SK-N-DZ (cell line): ENCODE measurements around the gene ZIC1.

ENCODE experiments used
- DNase-seq: peaks from one replicate; pipeline ENCODE4 v3.0.0-alpha.2; 2015; ENCODE audit warnings: low spot score

The ZIC1 gene

DNA sequence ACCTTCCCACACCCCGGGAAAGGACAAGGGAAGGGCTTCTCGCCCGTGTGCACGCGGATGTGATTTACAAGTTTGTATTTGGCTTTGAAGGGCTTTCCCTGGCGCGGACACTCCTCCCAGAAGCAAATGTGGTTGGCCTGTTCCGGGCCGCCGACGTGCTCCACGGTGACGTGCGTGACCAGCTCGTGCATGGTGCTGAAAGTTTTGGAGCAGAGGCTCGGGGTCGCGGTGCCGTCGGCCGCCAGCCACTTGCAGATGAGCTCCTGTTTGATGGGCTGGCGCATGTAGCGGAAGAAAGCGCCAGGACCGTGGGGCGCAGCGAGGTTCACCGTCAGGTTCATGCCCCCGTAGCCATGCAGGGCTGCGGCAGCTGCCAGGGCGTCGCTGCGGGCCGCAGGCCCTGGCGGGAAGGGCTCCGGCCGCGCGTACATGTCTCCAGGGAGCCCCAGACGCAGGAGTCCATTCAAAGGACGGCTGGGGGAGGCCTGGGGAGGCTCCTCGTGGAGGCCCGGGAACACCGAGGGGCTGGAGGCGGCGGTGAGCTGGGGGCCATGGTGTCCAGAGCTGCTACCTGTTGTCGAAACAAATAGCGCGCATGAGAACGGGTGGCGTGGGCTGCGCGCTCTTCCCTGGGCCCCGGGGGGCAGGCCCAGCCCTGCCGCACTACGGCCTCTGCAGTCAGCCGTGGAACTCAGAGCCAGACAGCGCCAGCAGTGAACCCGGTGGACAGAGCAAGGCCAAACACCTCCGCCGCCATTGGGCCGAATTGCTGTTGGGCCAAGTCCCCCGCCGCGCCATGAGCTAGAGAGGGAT is 13.1 kb upstream of the ZIC1 start:
- no peak for DNase-seq

DNA sequence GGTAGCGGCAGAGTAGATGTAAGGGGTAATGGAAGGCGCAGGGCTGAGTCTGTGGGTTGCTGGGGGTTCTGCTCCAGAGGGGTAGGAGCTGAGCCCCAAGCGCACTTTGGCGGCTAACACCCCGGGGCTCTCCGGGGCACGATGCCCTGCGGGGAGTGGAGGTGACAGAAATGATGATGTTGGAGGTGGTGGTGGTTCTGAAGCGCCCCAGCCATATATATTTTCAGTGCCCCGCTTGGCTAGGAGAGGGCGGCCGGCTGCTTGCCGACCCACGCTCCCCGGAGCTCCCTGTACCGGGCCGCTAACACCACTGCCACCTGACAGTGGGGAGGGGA is 12.5 kb upstream of the ZIC1 start:
- DNase-seq, result no peak

DNA sequence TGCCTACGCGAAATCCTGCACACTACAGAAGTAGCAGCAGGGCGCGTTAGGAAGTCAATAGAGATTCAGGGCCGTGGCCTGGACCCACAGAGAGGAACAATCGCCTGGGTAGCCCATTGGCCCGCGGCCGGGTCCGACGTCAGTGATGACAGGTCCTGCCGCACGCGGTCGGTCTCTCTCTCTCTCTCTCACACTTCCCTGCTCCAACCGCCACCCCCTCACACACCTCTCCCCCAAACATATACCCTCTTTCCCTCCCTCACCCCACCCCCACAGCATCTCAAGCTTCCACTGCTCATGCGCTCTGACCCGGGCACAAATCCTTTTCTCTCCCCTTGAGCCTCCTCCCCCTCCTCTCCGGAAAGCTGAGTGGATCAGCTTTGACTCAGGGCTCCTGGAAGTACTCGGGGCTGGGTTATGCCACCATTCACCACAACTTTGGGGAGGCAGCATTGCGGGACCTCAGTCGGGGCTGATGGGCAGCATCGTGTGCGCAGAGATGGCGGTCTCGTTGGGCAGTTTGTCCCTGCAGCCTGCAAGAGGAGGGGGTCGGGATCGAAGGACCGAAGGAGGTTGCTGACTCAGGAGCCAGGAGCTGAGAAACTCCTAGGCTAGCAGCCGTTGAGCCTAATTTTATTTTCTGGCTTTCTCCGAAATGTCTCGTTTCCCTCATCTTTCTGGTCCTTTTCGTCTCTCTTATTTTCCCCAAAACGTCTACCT is 11.8 kb upstream of the ZIC1 start:
- DNase-seq, result no peak

DNA sequence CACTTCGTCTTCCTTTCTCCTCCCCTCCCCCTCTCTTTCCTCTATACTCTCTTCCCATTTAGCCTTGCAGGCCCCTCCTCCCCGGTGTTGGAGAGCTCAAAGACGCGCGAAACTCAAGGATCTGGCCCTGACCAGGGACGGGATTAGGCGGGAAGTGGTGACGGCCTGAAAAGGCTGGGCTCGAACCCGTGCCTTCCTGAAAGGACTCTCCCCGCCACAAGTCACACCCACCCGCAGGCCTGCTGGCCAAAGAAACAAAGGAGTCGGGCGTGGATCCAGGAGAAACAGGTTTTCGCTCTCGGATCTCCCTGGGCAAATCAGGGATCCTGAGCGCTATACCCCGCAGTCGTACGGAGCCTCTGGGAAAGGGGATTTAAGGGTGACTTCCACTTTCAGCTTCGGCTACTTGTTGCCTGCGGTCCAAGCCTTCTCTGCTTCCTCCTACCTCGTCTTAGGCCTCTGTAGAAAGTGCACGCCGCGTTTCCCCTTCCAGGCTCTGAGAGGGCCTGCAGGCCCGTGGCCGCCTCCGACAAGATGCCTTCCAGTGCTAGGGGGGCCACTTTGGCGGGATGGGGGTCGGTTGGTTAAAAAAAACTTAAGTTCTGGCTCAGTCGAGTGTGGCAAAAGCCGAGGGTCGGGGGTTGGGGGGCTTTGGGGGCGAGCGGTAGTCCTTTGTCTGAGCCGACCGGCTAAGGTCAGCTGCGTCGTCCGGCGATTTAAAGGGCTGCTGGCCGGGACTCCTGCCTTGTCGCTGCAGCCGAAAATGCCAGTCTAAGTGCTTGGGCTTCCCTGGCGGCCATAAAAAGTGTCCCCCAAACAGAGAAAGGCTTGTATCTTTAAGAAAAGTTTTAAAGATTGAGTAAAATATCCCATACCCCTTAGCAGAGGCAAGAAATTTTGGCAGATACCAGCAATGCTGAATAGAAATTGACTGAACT is 11.0 kb upstream of the ZIC1 start:
- DNase-seq, result no peak

DNA sequence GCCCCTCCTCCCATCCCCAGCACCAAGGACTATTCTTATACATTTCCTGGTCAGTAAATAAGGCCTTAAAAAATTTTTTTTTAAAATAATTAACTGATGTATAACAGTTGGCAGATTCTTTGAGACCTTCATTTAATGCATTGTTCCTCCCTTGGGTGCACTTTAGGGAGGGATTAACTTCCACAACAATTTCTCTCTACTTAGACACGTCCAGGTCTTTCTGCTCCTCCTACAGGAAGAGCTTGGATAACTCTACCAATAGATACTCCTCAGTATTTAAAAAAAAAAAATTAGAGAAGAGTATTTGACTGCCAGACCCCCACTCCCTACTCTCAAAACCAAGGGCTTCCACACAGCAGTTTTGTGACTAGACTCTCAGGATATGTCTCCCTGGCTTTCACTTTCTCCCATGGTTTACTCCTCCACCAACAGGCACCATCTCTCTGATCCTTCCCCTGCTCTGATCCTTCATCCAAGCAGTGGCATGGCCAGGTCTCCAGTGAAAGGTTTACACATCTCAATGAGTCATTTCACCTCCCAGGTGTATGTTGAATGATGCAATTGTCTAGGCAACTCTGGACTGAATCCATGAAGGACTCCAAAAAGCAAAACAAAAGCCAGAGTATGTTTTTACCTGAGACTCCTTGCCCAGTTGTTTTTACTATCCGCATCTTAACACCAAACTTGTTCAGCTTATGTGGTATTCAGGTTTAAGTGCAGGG is 10.2 kb upstream of the ZIC1 start:
- no peak for DNase-seq

DNA sequence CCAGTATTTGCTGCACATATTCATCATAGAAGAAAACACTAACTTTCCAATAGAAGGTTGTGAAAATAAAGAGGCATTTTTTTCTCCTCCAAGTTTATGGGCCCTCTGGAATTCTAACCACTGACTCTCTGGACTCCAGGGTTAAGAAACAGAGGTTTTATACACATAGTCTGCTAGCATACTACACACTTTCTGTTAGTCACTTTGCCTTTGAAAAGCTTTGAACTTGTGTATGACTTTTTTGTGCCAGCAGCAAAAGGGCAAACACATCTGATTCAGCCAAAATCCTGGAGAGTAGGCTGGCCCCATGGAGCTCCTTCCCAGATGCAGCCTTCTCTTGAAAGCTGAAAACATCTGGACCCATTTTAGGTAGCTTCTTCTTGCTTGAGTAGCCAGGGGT is 9.1 kb upstream of the ZIC1 start:
- no peak for DNase-seq

DNA sequence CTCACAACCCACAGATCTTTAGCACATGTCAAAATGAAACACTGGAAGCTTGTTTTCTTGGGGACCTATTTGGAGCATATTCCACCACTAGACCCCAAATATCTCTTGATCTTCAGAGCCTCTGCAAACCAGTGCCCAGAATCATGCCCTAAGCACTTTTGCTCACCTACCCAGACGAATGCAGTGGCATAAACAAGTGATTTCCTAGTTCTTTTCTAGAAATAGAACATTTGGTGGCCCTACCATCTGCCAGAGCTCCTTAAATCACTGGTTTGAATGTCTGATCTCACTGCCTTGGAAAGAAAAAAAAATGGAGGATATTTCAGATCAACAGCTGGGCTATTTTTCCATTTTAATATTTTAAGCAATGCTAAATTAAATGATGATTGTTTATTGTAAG is 8.2 kb upstream of the ZIC1 start:
- no peak for DNase-seq

DNA sequence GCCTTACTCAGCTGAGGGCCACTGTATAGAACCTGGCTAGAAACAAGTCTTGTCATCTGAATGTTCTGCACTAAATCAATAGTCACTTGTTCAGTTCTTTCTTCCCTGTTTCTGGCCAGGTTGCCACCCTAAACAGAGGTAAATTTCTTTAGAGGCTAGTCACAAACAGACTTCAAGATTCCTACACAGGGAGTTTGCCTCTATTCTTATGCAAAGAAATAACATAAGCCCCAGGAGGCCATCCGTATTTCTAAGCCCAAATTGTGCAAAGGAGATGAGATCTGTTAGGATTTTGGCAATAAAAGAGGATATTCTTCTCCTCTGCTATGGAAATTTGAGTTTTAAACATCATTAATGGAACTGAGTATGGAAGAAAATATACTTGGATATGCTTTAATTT is 7.7 kb upstream of the ZIC1 start:
- DNase-seq, result no peak

DNA sequence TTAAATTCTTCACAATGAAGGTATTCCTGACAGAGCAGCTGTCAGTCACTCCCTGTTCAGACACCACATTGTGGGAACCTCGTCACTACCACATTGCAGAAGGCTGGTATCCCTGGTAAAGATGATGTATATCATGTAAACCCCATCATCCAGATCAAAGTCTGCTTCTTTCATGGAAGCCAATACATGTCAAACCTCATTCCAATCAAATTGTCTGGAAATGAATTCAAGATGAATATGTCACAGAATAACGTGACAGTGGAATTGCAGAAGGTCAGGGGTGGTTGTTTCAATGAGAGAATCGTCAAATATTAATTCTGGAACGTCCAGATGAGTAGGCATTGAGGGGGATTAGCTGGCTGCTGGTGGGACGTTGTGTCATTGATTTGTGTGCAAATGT is 7.0 kb upstream of the ZIC1 start:
- no peak for DNase-seq

DNA sequence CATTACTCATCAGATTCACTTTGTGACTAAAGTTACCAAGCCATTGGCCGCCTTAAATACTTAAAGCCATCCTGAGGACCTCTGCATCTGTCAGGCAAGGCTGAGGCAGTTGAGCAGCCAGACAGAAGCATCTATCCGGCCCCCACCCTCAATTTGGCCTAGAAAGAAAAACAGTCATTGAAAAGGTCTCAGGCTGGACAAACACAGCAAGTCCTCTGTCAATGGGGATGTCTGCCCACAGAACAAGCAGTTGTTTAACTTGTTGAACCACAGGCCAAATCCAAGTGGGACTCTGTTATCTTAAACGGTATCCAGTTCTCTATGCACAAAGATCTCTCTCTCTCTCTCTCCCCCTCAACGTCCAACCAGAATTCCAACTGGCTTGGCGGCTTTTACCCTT is 5.7 kb upstream of the ZIC1 start:
- DNase-seq, result no peak

DNA sequence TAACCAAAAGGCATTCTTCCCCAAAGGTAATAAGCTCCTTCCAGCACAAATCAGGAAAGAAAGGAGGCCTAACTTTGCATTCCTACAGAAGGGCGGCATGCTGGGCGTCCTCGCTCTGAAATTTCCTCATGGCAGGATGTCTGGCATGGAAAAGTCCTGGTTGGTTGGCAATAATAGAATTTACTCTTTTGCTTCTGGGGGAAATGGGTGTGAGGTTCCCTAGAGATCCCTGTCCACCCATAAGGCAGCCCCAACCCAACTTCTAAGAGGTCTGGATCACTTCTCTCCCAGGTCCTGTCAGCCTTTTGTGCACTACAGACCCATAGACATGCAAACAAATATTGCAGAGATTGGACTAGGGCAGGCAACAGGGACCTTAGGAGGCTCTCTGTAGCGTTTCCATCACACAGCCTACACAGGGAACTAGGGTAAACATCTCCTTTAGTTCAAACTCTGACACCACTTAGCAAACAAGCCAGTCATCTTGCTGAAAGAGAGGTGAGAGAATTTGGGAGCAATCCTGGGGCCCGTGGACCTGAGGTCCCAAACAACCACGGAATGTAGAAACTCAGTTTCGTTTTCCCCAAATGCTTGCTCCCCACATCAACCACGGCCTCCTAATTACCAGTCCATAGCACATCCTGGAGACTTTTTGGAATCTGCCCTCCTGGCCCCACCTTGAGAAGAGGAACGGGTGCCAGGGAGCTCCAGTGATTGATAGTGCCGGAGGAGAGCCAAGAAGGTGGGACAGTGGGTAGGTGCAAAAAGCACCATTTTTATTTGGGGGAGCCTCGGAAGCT is 5.0 kb upstream of the ZIC1 start:
- no peak for DNase-seq

DNA sequence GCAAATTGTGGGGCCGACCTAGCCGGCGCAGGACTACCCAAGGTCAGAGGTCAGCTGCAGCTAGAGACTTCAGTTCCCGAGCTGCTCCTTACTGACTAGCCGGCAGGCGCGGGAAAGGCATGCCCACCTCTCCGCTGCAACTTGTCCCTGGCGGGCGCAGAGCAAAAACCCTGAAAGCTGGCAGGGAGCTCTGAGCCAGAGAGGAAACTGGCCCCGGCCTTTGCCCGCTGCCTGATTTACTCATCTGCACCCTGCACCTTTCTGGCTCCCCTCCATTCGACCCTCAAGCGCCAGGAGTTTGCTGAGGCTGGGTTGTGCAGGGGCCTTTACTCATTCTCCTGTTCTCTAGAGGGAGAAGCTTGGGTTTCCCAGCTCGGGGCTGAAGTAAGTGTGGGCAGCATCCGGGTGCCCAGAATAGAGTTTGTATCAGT is 4.3 kb upstream of the ZIC1 start:
- no peak for DNase-seq

DNA sequence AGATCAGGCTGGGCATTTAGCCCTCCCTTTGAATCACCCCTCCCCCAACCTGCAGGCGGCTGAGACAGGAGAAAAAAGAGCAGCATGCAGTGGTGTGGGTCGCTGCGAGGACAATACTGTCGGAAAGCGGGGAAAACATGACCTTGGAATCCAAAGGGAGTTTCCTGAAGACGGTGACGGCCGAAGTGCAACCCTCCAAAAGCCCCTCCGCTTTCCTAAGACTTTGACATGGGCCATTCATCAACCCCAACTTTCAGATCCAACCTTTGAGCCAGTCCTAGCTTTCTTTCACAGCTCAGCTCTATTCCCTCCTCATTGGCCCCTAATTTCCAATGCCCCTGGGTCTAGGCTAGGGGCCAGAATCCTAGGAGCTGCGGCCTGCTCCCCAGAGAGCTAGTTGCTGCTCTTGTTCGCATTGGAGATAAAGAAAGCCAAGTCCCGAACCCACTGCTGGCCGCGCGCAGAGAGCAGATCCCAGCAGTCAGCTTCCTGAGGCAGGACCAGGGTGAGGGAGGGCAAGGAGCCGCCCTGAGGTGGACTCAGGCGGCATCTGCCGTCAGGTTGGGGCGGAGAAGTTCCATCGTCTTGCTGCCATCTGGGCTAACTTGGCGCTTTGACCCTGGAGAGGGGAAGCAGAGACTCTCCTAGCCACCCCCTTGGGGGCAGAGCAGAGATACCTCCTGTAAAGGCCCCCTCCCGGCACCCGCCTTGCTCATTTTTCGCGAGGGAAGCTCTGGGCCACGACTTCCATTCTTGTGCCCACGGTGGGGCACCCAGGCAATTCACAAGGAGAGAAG is 3.7 kb upstream of the ZIC1 start:
- DNase-seq, result no peak

DNA sequence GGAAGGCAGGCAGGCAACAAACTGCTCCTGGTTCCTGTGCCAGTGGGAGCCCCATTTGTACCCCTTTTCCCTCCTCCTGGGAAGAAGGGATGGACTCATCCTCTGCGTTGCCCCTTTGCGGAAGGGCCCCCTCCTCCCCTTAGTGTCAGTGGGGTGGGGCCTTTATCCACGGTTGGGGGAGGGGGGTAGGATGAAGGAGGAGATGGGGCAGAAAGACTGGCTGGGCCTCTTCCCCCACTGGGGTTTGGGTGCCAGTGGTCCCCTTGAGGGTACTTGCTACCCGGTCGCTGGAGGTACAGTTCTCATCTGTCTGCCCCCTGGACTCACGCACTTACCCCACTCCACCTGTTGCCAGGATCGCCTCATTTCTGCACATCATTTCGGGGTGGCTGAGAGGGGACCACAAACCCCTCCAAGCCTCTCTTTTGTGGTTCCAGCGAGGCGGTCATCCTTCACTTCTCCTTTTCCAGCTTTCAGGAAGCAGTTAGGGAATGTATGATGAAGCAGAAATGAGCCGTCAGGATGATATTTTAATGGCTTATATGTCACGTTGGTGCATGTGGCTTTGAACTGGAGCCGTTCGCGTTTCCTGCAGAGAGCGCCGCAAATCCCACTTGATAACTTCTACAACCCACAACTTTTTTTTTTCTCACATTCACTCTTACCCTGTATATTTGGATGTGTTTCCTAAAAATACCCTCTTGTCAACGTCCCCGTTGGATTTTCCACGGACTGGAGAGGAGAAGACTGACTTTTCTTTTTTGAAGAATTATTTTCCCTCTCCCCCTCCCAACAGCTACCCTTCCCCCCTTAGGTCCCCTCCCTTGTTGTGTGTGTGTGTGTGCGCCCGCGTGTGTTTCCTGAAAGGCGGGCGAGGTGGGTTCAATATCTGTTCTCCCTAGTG is 2.9 kb upstream of the ZIC1 start, which contains the start of gene ZIC4:
Gene ZIC4, minus strand, starts transcription at position 516 of the 904 bp plus-strand sequence. CDS start 3,746 bp downstream, outside the sequence.
- DNase-seq, result no peak

DNA sequence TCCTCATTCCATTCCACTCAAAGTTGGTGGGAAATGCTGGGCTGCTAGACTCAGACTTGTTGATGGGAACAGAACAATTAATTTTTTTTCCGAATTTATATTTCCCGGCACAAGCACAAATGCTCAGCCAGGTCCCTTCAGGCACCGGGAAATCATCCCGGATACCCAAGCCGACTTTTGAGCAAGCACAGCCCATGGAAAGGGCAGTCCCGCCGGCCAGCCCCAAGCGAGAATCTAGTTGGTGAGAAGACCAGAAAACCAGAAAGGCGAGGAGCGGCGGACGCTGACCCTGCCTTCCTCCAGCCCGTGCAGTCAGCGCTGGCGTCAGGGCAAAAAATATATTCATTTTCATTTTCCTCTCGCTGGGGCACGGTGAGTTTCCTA is 2.1 kb upstream of the ZIC1 start:
- DNase-seq, result no peak

DNA sequence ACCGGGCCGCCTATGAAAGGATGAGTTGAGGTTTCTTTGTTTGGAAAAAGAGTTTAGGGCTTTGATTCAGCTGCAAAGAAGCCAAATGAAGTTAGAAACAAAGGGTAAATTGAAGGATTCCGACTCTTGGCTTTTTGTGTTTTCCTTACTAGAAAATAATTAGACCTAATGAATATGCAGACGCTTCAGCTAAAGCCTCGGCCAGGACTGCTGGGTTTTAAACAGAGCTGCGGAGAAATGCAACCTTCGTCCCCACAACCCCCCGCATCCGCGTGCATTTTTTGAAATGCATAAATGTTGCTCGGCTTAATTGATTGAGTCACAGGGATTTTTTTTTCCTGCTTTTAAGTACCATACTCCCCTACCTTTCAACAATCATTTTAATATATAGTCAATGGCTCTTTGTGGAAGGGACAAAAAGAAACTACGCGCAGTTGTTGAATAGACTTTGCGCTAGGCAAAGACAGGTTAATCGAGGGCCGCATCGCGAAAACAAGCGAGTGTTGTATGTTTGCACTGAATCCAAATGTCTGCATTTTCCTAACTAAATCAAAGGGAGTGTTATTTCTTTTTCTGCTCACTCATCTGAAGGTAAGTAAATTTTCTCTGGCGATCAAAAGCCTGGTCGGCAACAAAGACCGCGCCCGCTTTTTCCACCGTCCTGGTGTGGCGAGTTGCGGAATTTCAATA is 1.5 kb upstream of the ZIC1 start:
- DNase-seq, result no peak

DNA sequence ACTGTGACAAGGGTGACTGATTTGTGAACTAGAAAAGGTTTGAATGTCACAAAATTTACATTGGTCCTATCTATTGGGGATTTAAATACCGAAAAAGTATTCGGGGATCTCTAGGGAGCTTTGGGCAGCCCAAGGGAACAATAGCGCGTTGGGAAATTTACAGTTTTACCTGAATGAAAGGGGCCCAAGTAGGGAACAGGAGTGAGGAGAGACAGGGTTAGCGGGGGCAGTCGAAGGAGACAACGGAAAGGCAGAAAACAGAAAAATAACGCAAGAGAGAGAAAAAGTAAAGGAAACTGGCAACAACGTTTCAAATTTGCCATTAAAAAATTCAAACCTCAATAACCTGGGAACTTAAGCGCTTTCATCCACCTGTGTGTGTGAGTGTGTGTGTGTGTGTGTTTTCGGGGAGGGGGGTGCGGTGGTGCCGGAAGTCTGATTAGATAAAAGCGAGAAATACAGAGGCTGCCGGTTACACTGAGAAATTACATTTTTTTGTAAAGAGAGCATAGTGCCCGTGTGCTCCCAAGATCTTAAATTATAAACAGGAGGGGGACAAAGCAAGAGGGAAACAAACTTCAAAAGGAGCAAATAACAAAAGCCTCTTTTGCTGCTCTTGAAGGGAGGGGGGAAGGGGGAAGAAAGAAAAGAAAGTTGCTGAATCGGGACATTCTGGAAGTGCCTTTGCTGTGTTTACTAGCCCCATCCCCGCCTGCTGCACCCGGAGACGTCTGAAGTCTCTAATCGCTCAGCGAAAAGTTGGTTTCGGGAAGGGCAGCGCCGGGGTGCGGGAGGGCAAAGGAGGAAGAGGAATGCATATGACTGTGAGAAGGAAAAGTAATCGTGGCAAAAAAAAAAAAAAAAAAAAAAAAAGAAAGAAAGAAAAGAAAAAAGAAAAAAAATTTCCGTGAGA is 721 bp upstream of the ZIC1 start:
- no peak for DNase-seq
